CD4-positive, alpha-beta T cell (primary cell): Measurements from ENCODE around the gene KMT5B. TPM values are rescaled to one million over a fixed set of nuclear protein-coding genes. Genes with fewer than 3 reads are reported as not detected.

Experiments used
- ATAC-seq: fragments of 200-7000 bp; cut with Tn5 transposase; one replicate; pipeline ENCODE4 v1.10.0; 2022; ENCODE audit warnings: mild to moderate bottlenecking; ENCODE audit not compliant: poor library complexity
- CTCF ChIA-PET: fragments of 350-600 bp; sonication (Branson Sonifier 250); formaldehyde crosslinking; loops from one replicate; lab custom pipeline; 2021; ENCODE audit warnings: antibody characterized with exemption, inconsistent platforms; lab: Charles Lee
- POLR2A ChIA-PET: fragments of 350-600 bp; sonication (Branson Sonifier 250); formaldehyde crosslinking; loops from one replicate; lab custom pipeline; 2021; ENCODE audit warnings: antibody characterized with exemption, inconsistent platforms; lab: Charles Lee
- DNase-seq, 14 experiments: peaks; one replicate each; pipeline ENCODE4 v3.0.0-alpha.2; 2013 to 2020; ENCODE audit warnings: mixed read lengths in 2 of 14
- H3K27ac ChIP-seq, 2 donors: one replicate each; pipeline versions ENCODE4 v1.5.1 to v1.7.0; 2013; ENCODE audit warnings: low read length in 2 of 2, low read depth in 1 of 2, mild to moderate bottlenecking in 1 of 2
- H3K27me3 ChIP-seq, 2 experiments: 1 replicate in 1 of 2; 2 replicates in 1 of 2; pipeline versions ENCODE4 v1.6.1 to v1.7.0; 2013; ENCODE audit warnings: low read length in 2 of 2, control low read depth in 1 of 2, mild to moderate bottlenecking in 1 of 2, moderate library complexity in 1 of 2; ENCODE audit not compliant: insufficient read depth in 2 of 2, control insufficient read depth in 1 of 2
- H3K36me3 ChIP-seq: one replicate; pipeline ENCODE4 v1.6.1; 2013; ENCODE audit warnings: low read length, control low read depth; ENCODE audit not compliant: insufficient read depth
- H3K4me1 ChIP-seq: one replicate; pipeline ENCODE4 v1.6.1; 2013; ENCODE audit warnings: low read length, control low read depth; ENCODE audit not compliant: insufficient read depth
- H3K4me3 ChIP-seq: one replicate; pipeline ENCODE4 v1.5.1; 2013; ENCODE audit warnings: mild to moderate bottlenecking, low read length, moderate library complexity
- H3K9me3 ChIP-seq, 2 experiments: 1 replicate in 1 of 2; 2 replicates in 1 of 2; pipeline versions ENCODE4 v1.6.1 to v1.7.0; 2013; ENCODE audit warnings: low read length in 2 of 2, mild to moderate bottlenecking in 2 of 2, control low read depth in 1 of 2, moderate library complexity in 1 of 2; ENCODE audit not compliant: control insufficient read depth in 1 of 2, insufficient read depth in 1 of 2
- H3K27ac Mint-ChIP-seq: one replicate; pipeline ENCODE4 v1.8.0; 2020; ENCODE audit warnings: mixed read lengths
- H3K27me3 Mint-ChIP-seq: one replicate; pipeline ENCODE4 v1.8.0; 2021; ENCODE audit warnings: mixed read lengths
- H3K36me3 Mint-ChIP-seq: one replicate; pipeline ENCODE4 v1.8.0; 2021; ENCODE audit warnings: low read depth, mixed read lengths
- H3K4me1 Mint-ChIP-seq: one replicate; pipeline ENCODE4 v1.8.0; 2021; ENCODE audit warnings: low read depth, mixed read lengths
- H3K4me3 Mint-ChIP-seq: one replicate; pipeline ENCODE4 v1.8.0; 2020; ENCODE audit warnings: mild to moderate bottlenecking, mixed read lengths
- H3K9me3 Mint-ChIP-seq: one replicate; pipeline ENCODE4 v1.8.0; 2020; ENCODE audit warnings: mixed read lengths
- CTCF ChIP-seq: fragments of 200-600 bp; IDR thresholded peaks from one replicate; pipeline ENCODE4 v1.8.0; 2022; ENCODE audit warnings: antibody characterized with exemption, mild to moderate bottlenecking
- intact Hi-C, 2 experiments: fragments of 100-400 bp; cut with DNase I in 1 of 2; cut with micrococcal nuclease in 1 of 2; formaldehyde crosslinking; loops; one replicate each; pipeline versions ENCODE4 v1.15.1 to v1.9.0; 2023 to 2025; cut with DNase I, micrococcal nuclease
- total RNA-seq, 174 experiments: library from RNA in 2 of 174; stranded (reverse) in 2 of 174; gene quantifications; one replicate each; pipeline ENCODE4 v1.2.3 and lab custom pipeline; 2021 to 2026

Gene KMT5B
- total RNA-seq, 2 experiments from 2014 or later = 22.5 to 23.3 TPM

DNA sequence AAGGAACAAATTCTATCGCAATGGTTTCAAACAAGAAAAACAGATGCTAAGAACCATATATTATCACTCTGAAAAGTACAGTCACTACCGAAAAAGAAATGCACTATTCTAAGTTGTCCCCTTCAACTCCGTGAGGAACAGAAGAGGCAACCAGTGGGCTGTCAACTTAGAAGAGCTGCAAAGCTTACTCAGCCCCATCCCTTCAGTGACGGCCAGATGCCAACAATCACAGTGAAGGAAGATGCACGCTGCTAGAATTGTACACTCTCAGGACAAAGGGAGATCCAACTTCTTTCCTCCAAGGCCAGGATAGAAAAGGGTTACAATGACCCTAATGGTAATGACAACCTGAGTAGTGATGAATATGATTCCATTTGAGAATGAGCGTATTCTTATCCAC is 53.4 kb downstream of the KMT5B start:
- ChIA-PET POLR2A (no interaction called here), CTCF (no interaction called here)
- no peak overlapping the region for H3K27ac ChIP-seq
- peaks cover 26% of the 10 kb centered on the region for H3K36me3 ChIP-seq
- Mint-ChIP-seq H3K4me1 (no peaks in the 10 kb centered on the region), H3K4me3 (no peak overlapping the region), H3K36me3 (peaks cover 68% of the 10 kb centered on the region), H3K27ac (no peak overlapping the region), H3K9me3 (no peaks in the 10 kb centered on the region), H3K27me3 (no peaks in the 10 kb centered on the region)
- H3K4me1 ChIP-seq = no peaks in the 10 kb centered on the region
- H3K27me3 ChIP-seq = no peaks in the 10 kb centered on the region
- intact Hi-C loops = no loop called here
- TF ChIP-seq CTCF = no peak
- no peak overlapping the region for H3K4me3 ChIP-seq
- ATAC-seq = no peak
- no peak for DNase-seq
- no peaks in the 10 kb centered on the region for H3K9me3 ChIP-seq

GRCh38 chr11:68159161-68159560 is 53.9 kb downstream of the KMT5B start:
- ChIA-PET CTCF (no interaction called here), POLR2A (no interaction called here)
- Histone ChIP-seq H3K9me3 (no peaks in the 10 kb centered on the region), H3K27me3 (no peaks in the 10 kb centered on the region), H3K36me3 (peaks cover 22% of the 10 kb centered on the region), H3K27ac (no peak overlapping the region), H3K4me3 (no peak overlapping the region), H3K4me1 (no peaks in the 10 kb centered on the region)
- TF ChIP-seq CTCF = no peak
- no peaks in the 10 kb centered on the region for H3K9me3 Mint-ChIP-seq
- no peaks in the 10 kb centered on the region for H3K4me1 Mint-ChIP-seq
- H3K27ac Mint-ChIP-seq = no peak overlapping the region
- no peak for ATAC-seq
- peaks cover 63% of the 10 kb centered on the region for H3K36me3 Mint-ChIP-seq
- no peak overlapping the region for H3K4me3 Mint-ChIP-seq
- no peaks in the 10 kb centered on the region for H3K27me3 Mint-ChIP-seq
- intact Hi-C loops = no loop called here
- DNase-seq = no peak

DNA sequence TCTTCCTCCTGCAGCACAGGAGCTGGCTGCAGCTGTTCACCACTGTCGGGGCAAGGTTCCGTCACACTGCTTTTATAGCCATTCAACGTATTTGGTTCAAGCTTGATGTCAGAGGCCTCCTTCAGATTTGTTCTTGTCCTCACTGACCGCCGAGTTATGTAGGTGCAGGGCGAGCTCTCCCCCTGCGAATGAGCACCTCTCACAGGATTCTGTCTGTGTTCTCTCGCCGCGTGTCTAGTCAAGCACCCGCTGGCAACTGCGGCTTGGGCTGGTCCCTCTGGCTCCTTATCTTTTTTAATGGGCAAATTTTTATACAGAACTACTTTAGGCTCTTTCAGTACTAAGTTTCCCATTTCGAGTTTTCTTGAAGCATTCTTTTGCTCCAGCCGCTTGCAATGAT is 54.5 kb downstream of the KMT5B start:
- no peaks in the 10 kb centered on the region for H3K9me3 Mint-ChIP-seq
- no peak overlapping the region for H3K4me3 ChIP-seq
- CTCF ChIA-PET = no interaction called here
- DNase-seq = no peak
- intact Hi-C loops = no loop called here
- no peaks in the 10 kb centered on the region for H3K9me3 ChIP-seq
- POLR2A ChIA-PET = interaction anchor here (0.9 kb wide), 1 partner anchor 127 kb away, joined by 3 read pairs; no protein-coding TSS in a partner anchor
- no peak overlapping the region for H3K27ac Mint-ChIP-seq
- no peak overlapping the region for H3K27ac ChIP-seq
- H3K36me3 ChIP-seq = peaks cover 16% of the 10 kb centered on the region
- no peak overlapping the region for H3K4me3 Mint-ChIP-seq
- H3K4me1 Mint-ChIP-seq = no peaks in the 10 kb centered on the region
- H3K4me1 ChIP-seq = no peaks in the 10 kb centered on the region
- H3K27me3 Mint-ChIP-seq = no peaks in the 10 kb centered on the region
- H3K36me3 Mint-ChIP-seq = peaks cover 57% of the 10 kb centered on the region
- no peaks in the 10 kb centered on the region for H3K27me3 ChIP-seq
- TF ChIP-seq CTCF = no peak
- ATAC-seq = no peak
